ENCODE results near the gene GORASP2.

The GORASP2 gene

GRCh38 chr2:171008550-171009205 is 79.6 kb downstream of the GORASP2 start:
- Histone ChIP-seq H3K9me3 (ENCODE audit: low read depth, low read length) (no peaks in the 10 kb centered on the region), H3K9ac (ENCODE audit: insufficient read length) (no peak overlapping the region), H3K27ac (no peak overlapping the region), H3K36me3 (ENCODE audit: insufficient read depth, low read length) (peaks cover 50% of the 10 kb centered on the region), H3K4me3 (no peak overlapping the region)
- TF ChIP-seq FOXP2 (optimal IDR thresholded peaks at IDR 0.05; ENCODE audit: control extremely low read depth, extremely low read length, insufficient read depth) (no peak), POLR2AphosphoS5 (IDR thresholded peaks at IDR 0.05; ENCODE audit: borderline replicate concordance, low read depth, low read length) (no peak), EZH2 (IDR thresholded peaks at IDR 0.05) (no peak)
- no peak for DNase-seq (ENCODE audit: low read depth, low spot score)

GRCh38 chr2:171009386-171009785 is 80.3 kb downstream of the GORASP2 start:
- TF ChIP-seq EZH2 (IDR thresholded peaks at IDR 0.05) = no peak
- TF ChIP-seq POLR2AphosphoS5 (IDR thresholded peaks at IDR 0.05; ENCODE audit: borderline replicate concordance, low read depth, low read length) = no peak
- TF ChIP-seq FOXP2 (optimal IDR thresholded peaks at IDR 0.05; ENCODE audit: control extremely low read depth, extremely low read length, insufficient read depth) = no peak
- no peak for DNase-seq (ENCODE audit: low read depth, low spot score)
- Histone ChIP-seq H3K9me3 (ENCODE audit: low read depth, low read length) (no peaks in the 10 kb centered on the region), H3K27ac (no peak overlapping the region), H3K9ac (ENCODE audit: insufficient read length) (no peak overlapping the region), H3K36me3 (ENCODE audit: insufficient read depth, low read length) (peaks cover 47% of the 10 kb centered on the region), H3K4me3 (no peak overlapping the region)

- Histone ChIP-seq H3K4me3 (no peak overlapping the region), H3K27ac (no peak overlapping the region), H3K9me3 (ENCODE audit: low read depth, low read length) (no peaks in the 10 kb centered on the region), H3K9ac (ENCODE audit: insufficient read length) (no peak overlapping the region), H3K36me3 (ENCODE audit: insufficient read depth, low read length) (peaks cover 32% of the 10 kb centered on the region)
- no peak for TF ChIP-seq EZH2 (IDR thresholded peaks at IDR 0.05)
- no peak for DNase-seq (ENCODE audit: low read depth, low spot score)
Observed at GRCh38 chr2:171013851-171014250, 84.8 kb downstream of the GORASP2 start.

GRCh38 chr2:171016125-171016524 is 87.1 kb downstream of the GORASP2 start:
- TF ChIP-seq FOXP2 (optimal IDR thresholded peaks at IDR 0.05; ENCODE audit: control extremely low read depth, extremely low read length, insufficient read depth) = no peak
- no peak for TF ChIP-seq POLR2AphosphoS5 (IDR thresholded peaks at IDR 0.05; ENCODE audit: borderline replicate concordance, low read depth, low read length)
- no peak for TF ChIP-seq EZH2 (IDR thresholded peaks at IDR 0.05)
- H3K36me3 ChIP-seq (ENCODE audit: insufficient read depth, low read length) = peaks cover 18% of the 10 kb centered on the region
- no peaks in the 10 kb centered on the region for H3K9me3 ChIP-seq (ENCODE audit: low read depth, low read length)
- H3K9ac ChIP-seq (ENCODE audit: insufficient read length) = no peak overlapping the region
- no peak for DNase-seq (ENCODE audit: low read depth, low spot score)
- H3K27ac ChIP-seq = no peak overlapping the region
- no peak overlapping the region for H3K4me3 ChIP-seq
